ENCODE results near the gene SERP2.

Gene SERP2

DNA sequence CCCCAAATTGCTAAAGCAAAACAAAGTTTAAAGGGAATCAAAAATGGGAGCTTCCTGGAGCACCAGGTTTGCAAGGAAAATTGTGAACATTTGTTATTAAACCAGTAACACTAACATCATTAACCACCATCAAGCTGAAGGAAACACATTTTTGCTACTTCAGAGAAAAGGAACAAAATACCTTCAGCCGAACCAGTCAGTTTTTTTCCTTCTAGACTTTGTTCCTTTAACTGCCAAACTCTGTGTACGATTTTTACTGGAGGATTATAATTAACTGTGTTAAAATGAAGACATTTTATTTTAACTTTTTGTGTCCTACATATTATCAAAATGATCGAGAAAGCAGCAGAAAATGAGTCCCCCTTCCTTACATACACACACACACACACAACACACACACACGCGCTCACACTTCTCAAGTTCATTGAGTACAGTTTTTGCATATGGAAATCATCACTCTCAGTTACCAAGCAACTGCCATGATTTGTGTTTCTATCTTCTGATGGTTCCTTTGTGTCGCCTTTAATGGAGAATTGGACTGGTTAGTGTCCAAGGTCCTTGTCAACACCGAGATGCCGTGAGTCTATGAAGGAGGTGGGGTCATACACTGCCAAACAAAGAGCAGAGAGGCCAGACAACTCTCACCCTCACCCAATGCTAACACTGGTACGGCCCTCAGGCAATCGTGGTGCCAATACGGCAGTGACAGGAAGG, 9.8 kb upstream of the SERP2 start:
- Histone ChIP-seq H3K9ac (ENCODE audit: low read length) (no peak overlapping the region), H4K20me1 (ENCODE audit: insufficient read depth, low read length) (no peaks in the 10 kb centered on the region), H3K4me1 (ENCODE audit: low read length) (no peaks in the 10 kb centered on the region), H3K36me3 (replicated peaks; ENCODE audit: low read depth, low read length) (no peaks in the 10 kb centered on the region), H3K27ac (ENCODE audit: low read length) (no peak overlapping the region), H3K79me2 (ENCODE audit: low read length) (no peaks in the 10 kb centered on the region), H3K4me3 (ENCODE audit: low read length) (no peak overlapping the region), H2AFZ (ENCODE audit: low read depth, low read length) (no peak overlapping the region), H3K4me2 (ENCODE audit: low read length) (no peak overlapping the region), H3K9me3 (ENCODE audit: insufficient read depth, low read length) (no peaks in the 10 kb centered on the region), H3K27me3 (ENCODE audit: low read depth, low read length) (peaks cover 48% of the 10 kb centered on the region)
- no peak for TF ChIP-seq EZH2phosphoT487 (IDR thresholded peaks at IDR 0.05; ENCODE audit: low read depth)
- TF ChIP-seq, protein P1, sequence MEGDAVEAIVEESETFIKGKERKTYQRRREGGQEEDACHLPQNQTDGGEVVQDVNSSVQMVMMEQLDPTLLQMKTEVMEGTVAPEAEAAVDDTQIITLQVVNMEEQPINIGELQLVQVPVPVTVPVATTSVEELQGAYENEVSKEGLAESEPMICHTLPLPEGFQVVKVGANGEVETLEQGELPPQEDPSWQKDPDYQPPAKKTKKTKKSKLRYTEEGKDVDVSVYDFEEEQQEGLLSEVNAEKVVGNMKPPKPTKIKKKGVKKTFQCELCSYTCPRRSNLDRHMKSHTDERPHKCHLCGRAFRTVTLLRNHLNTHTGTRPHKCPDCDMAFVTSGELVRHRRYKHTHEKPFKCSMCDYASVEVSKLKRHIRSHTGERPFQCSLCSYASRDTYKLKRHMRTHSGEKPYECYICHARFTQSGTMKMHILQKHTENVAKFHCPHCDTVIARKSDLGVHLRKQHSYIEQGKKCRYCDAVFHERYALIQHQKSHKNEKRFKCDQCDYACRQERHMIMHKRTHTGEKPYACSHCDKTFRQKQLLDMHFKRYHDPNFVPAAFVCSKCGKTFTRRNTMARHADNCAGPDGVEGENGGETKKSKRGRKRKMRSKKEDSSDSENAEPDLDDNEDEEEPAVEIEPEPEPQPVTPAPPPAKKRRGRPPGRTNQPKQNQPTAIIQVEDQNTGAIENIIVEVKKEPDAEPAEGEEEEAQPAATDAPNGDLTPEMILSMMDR (IDR thresholded peaks at IDR 0.05; ENCODE audit: low read depth, low read length): no peak

DNA sequence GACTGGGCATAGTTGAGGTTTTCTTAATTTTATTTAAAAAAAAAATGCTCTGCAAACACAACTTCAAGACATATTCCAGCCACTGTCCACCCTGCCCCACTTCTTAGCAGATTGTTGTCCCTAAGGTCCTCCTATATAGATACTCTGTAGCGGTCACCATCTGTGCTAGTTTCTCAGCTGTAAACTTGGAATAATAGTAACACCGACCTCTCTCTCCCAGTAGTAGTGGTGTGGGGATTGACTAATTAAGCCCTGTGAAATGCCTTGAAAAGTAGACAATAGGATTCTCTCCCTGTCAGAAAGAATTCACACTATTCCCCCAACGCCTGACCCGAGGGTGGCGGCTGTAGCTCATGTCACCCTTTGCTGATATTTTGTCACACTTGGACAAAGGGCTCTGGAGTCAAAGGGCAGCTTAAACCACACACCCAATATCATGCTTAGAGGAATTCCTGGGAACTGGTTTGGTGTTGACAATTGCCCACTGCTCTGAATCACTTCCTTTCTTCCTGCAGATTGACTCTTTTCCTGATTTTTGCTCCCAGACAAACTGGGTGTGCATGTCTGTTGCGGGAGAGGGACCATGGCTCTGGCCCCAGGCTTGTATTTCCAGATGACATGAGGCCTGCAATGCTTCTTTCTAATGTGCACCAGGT, 9.2 kb upstream of the SERP2 start:
- Histone ChIP-seq H3K27ac (ENCODE audit: low read length) (no peak overlapping the region), H3K36me3 (replicated peaks; ENCODE audit: low read depth, low read length) (no peaks in the 10 kb centered on the region), H3K4me2 (ENCODE audit: low read length) (no peak overlapping the region), H3K4me1 (ENCODE audit: low read length) (no peaks in the 10 kb centered on the region), H2AFZ (ENCODE audit: low read depth, low read length) (no peak overlapping the region), H3K79me2 (ENCODE audit: low read length) (no peaks in the 10 kb centered on the region), H3K9me3 (ENCODE audit: insufficient read depth, low read length) (no peaks in the 10 kb centered on the region), H3K27me3 (ENCODE audit: low read depth, low read length) (peaks cover 52% of the 10 kb centered on the region), H3K4me3 (ENCODE audit: low read length) (no peak overlapping the region), H3K9ac (ENCODE audit: low read length) (no peak overlapping the region), H4K20me1 (ENCODE audit: insufficient read depth, low read length) (no peaks in the 10 kb centered on the region)
- TF ChIP-seq, protein P1 (IDR thresholded peaks at IDR 0.05; ENCODE audit: low read depth, low read length): no peak
- TF ChIP-seq EZH2phosphoT487 (IDR thresholded peaks at IDR 0.05; ENCODE audit: low read depth): no peak

DNA sequence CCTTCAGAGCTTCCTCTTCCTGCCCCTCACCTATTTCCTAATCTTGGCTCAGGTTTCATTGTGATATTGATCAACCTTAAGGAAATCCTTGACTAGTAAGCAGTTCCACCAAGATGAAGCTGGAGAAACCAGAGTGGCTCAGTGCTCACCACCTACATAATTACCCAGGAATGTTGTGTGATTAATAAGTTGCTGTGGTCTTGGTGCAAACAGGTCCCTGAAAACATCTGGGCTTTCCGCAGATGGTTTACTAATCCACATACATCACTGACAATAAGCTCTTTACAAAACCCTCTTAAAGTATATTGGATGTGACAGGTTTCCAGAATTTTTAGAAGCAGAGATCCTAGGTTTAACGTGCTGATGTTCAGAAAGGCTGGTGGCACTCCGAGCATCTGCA, 8.6 kb upstream of the SERP2 start:
- H3K36me3 ChIP-seq (replicated peaks; ENCODE audit: low read depth, low read length): no peaks in the 10 kb centered on the region
- H2AFZ ChIP-seq (ENCODE audit: low read depth, low read length): no peak overlapping the region
- no peak overlapping the region for H3K4me2 ChIP-seq (ENCODE audit: low read length)
- H3K9ac ChIP-seq (ENCODE audit: low read length): no peak overlapping the region
- H3K9me3 ChIP-seq (ENCODE audit: insufficient read depth, low read length): no peaks in the 10 kb centered on the region
- TF ChIP-seq, protein P1 (IDR thresholded peaks at IDR 0.05; ENCODE audit: low read depth, low read length): no peak
- TF ChIP-seq EZH2phosphoT487 (IDR thresholded peaks at IDR 0.05; ENCODE audit: low read depth): no peak
- no peaks in the 10 kb centered on the region for H3K4me1 ChIP-seq (ENCODE audit: low read length)
- no peaks in the 10 kb centered on the region for H4K20me1 ChIP-seq (ENCODE audit: insufficient read depth, low read length)
- no peak overlapping the region for H3K27ac ChIP-seq (ENCODE audit: low read length)
- no peaks in the 10 kb centered on the region for H3K79me2 ChIP-seq (ENCODE audit: low read length)
- H3K27me3 ChIP-seq (ENCODE audit: low read depth, low read length): peaks cover 55% of the 10 kb centered on the region
- H3K4me3 ChIP-seq (ENCODE audit: low read length): no peak overlapping the region

DNA sequence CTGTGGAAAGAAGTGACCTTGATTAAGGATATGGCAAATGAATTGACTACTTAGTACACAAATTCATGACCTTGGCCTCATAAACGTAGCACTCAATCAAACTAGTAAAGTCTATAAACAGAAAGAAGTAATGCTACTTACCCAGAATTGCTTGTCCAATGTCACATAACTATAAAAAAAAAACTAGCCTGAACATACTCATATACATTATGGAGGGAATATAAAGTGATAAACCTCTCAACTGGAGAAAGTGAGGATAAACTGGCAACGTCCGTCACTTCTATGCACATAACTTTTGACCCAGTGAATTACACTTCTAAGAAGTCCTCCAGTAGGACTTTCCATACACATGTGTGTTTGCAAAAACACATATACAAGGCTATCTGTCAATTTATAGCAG, 7.7 kb upstream of the SERP2 start:
- H3K9ac ChIP-seq (ENCODE audit: low read length): no peak overlapping the region
- no peak overlapping the region for H2AFZ ChIP-seq (ENCODE audit: low read depth, low read length)
- H3K79me2 ChIP-seq (ENCODE audit: low read length): no peaks in the 10 kb centered on the region
- H3K27me3 ChIP-seq (ENCODE audit: low read depth, low read length): peaks cover 63% of the 10 kb centered on the region
- no peaks in the 10 kb centered on the region for H3K9me3 ChIP-seq (ENCODE audit: insufficient read depth, low read length)
- TF ChIP-seq, protein P1 (IDR thresholded peaks at IDR 0.05; ENCODE audit: low read depth, low read length): no peak
- no peak for TF ChIP-seq EZH2phosphoT487 (IDR thresholded peaks at IDR 0.05; ENCODE audit: low read depth)
- H3K27ac ChIP-seq (ENCODE audit: low read length): no peak overlapping the region
- H4K20me1 ChIP-seq (ENCODE audit: insufficient read depth, low read length): no peaks in the 10 kb centered on the region
- no peak overlapping the region for H3K4me2 ChIP-seq (ENCODE audit: low read length)
- no peaks in the 10 kb centered on the region for H3K4me1 ChIP-seq (ENCODE audit: low read length)
- no peak overlapping the region for H3K4me3 ChIP-seq (ENCODE audit: low read length)
- no peaks in the 10 kb centered on the region for H3K36me3 ChIP-seq (replicated peaks; ENCODE audit: low read depth, low read length)
